MM.1S (cell line): ENCODE measurements around the gene ARHGAP26.

ENCODE experiments used
- CTCF ChIP-seq: fragments of 300-600 bp; sonication (generic); IDR thresholded peaks from 2 replicates; pipeline ENCODE4 v1.5.1; 2016; ENCODE audit warnings: antibody characterized with exemption, low read length, mixed read lengths
- EZH2 ChIP-seq: fragments of 300-600 bp; sonication (generic); optimal IDR thresholded peaks from 2 replicates; pipeline ENCODE3; 2017; ENCODE audit warnings: low read depth, mild to moderate bottlenecking, antibody characterized with exemption, low read length, mixed read lengths
- EZH2phosphoT487 ChIP-seq: fragments of 300-600 bp; sonication (generic); IDR thresholded peaks from 2 replicates; pipeline ENCODE4 v1.6.1; 2018; ENCODE audit warnings: antibody characterized with exemption, low read length

DNA sequence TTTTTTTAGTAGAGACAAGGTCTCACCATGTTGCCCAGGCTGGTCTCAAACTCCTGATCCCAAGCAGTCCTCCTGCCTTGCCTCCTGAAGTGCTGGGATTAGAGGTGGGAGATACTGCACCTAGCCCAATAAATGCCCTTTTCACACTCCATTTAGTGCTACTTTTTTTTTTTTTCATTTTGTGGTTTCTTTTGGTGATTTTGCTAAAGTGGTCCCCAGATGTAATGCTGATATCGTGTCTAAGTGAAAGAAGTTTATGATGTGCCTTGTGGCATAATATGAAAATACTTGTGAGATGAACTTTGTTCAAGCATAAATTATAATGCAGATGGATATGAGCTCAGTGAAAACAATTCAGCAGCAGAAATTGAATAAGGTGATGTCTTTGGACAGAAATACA lies 227.4 kb downstream of the ARHGAP26 start:
- TF ChIP-seq EZH2phosphoT487 (no peak), CTCF (no peak), EZH2 (no peak)
